B cell (primary cell): ENCODE results near the gene AGR3. TPM values are rescaled to one million over a fixed set of nuclear protein-coding genes. Genes with fewer than 3 reads are reported as not detected.

Experiments
- ATAC-seq: fragments of 200-7000 bp; cut with Tn5 transposase; one replicate; pipeline ENCODE4 v1.10.0; 2021; ENCODE audit warnings: low read depth, mild to moderate bottlenecking, moderate number of reproducible peaks, moderate library complexity
- CTCF ChIA-PET: fragments of 350-600 bp; sonication (Branson Sonifier 250); formaldehyde crosslinking; loops from one replicate; lab custom pipeline; 2021; ENCODE audit warnings: antibody characterized with exemption, inconsistent platforms; lab: Charles Lee
- POLR2A ChIA-PET: fragments of 350-600 bp; sonication (Branson Sonifier 250); formaldehyde crosslinking; loops from one replicate; lab custom pipeline; 2021; ENCODE audit warnings: antibody characterized with exemption; lab: Charles Lee
- DNase-seq: peaks from one replicate; pipeline ENCODE4 v3.0.0; 2013
- H2AFZ ChIP-seq: 2 replicates; pipeline ENCODE4 v1.6.1; 2012; ENCODE audit warnings: mild to moderate bottlenecking, low read depth, low read length; ENCODE audit not compliant: insufficient read depth, poor library complexity, severe bottlenecking
- H3K27ac ChIP-seq, 2 donors: 1 replicate in 1 of 2; 2 replicates in 1 of 2; pipeline ENCODE4 v1.5.1; 2012 to 2013; ENCODE audit warnings: low read length in 2 of 2, mild to moderate bottlenecking in 2 of 2, moderate library complexity in 1 of 2
- H3K27me3 ChIP-seq, 4 experiments: fragments of 200-600 bp in 1 of 4; sonication (generic) in 1 of 4; replicated peaks in 1 of 4; 1 replicate in 2 of 4; 2 replicates in 2 of 4; pipeline versions ENCODE4 v1.6.1 to v1.7.0; 2013 to 2016; ENCODE audit warnings: low read length in 3 of 4, mild to moderate bottlenecking in 2 of 4, mixed read lengths in 1 of 4, moderate library complexity in 1 of 4; ENCODE audit not compliant: insufficient read depth in 4 of 4, control insufficient read depth in 3 of 4; ENCODE audit errors: control extremely low read depth in 1 of 4
- H3K36me3 ChIP-seq, 2 experiments: replicated peaks in 1 of 2; 1 replicate in 1 of 2; 2 replicates in 1 of 2; pipeline versions ENCODE4 v1.6.1 to v1.7.1; 2013; ENCODE audit warnings: low read length in 1 of 2; ENCODE audit not compliant: insufficient read depth in 2 of 2, control insufficient read depth in 1 of 2; ENCODE audit errors: control extremely low read depth in 1 of 2, extremely low read depth in 1 of 2
- H3K4me1 ChIP-seq, 2 donors: fragments of 200-600 bp in 1 of 2; sonication (generic) in 1 of 2; 1 replicate in 1 of 2; 2 replicates in 1 of 2; pipeline versions ENCODE4 v1.5.1 to v1.6.1; 2013 to 2017; ENCODE audit warnings: low read length in 2 of 2; ENCODE audit not compliant: control insufficient read depth in 2 of 2, insufficient read depth in 2 of 2
- H3K4me2 ChIP-seq: replicated peaks from 2 replicates; pipeline ENCODE3; 2012; ENCODE audit warnings: mild to moderate bottlenecking, low read depth, low read length; ENCODE audit not compliant: poor library complexity, severe bottlenecking
- H3K4me3 ChIP-seq, 5 experiments: fragments of 200-600 bp in 1 of 5; sonication (generic) in 1 of 5; 1 replicate in 3 of 5; 2 replicates in 2 of 5; pipeline versions ENCODE4 v1.5.1 to v1.7.0; 2011 to 2016; ENCODE audit warnings: low read length in 4 of 5, mild to moderate bottlenecking in 4 of 5, low read depth in 2 of 5, control low read depth in 1 of 5, moderate library complexity in 1 of 5; ENCODE audit not compliant: insufficient read depth in 1 of 5; ENCODE audit errors: control extremely low read depth in 1 of 5, extremely low read depth in 1 of 5
- H3K79me2 ChIP-seq: fragments of 200-600 bp; sonication (generic); one replicate; pipeline ENCODE4 v1.6.0; 2016; ENCODE audit warnings: low read length; ENCODE audit not compliant: control insufficient read depth, insufficient read depth
- H3K9ac ChIP-seq: fragments of 200-600 bp; sonication (generic); 2 replicates; pipeline ENCODE4 v1.6.1; 2017; ENCODE audit warnings: mild to moderate bottlenecking, low read length, moderate library complexity
- H3K9me3 ChIP-seq, 3 donors: one replicate each; pipeline versions ENCODE4 v1.6.1 to v1.7.1; 2013; ENCODE audit warnings: low read length in 2 of 3; ENCODE audit not compliant: control insufficient read depth in 2 of 3, insufficient read depth in 1 of 3; ENCODE audit errors: control extremely low read depth in 1 of 3
- H4K20me1 ChIP-seq: 2 replicates; pipeline ENCODE4 v1.6.0; 2012; ENCODE audit warnings: mild to moderate bottlenecking, low read length; ENCODE audit not compliant: insufficient read depth, control insufficient read depth, poor library complexity, severe bottlenecking
- H3K27ac Mint-ChIP-seq: one replicate; pipeline ENCODE4 v1.8.0; 2021; ENCODE audit warnings: mixed read lengths
- H3K27me3 Mint-ChIP-seq: one replicate; pipeline ENCODE4 v1.8.0; 2021; ENCODE audit warnings: mixed read lengths
- H3K4me1 Mint-ChIP-seq: one replicate; pipeline ENCODE4 v1.8.0; 2021; ENCODE audit warnings: mixed read lengths
- H3K4me3 Mint-ChIP-seq: one replicate; pipeline ENCODE4 v1.8.0; 2021; ENCODE audit warnings: mixed read lengths
- H3K9me3 Mint-ChIP-seq: one replicate; pipeline ENCODE4 v1.8.0; 2022; ENCODE audit warnings: mixed read lengths; ENCODE audit not compliant: insufficient read depth
- EZH2 ChIP-seq: IDR thresholded peaks from 2 replicates; pipeline ENCODE4 v1.6.1; 2012; ENCODE audit warnings: borderline replicate concordance, low read depth, mild to moderate bottlenecking, moderate library complexity, low read length; ENCODE audit not compliant: insufficient read depth, poor library complexity, severe bottlenecking
- WGBS: methylation state at CpG from one replicate; pipeline ENCODE4 v1.1.5; 2013; ENCODE audit warnings: missing lambda C conversion rate; ENCODE audit not compliant: insufficient coverage; 5-methylcytosine and 5-hydroxymethylcytosine counted together
- intact Hi-C: fragments of 100-400 bp; cut with micrococcal nuclease; formaldehyde crosslinking; loops from one replicate; pipeline ENCODE4 v1.10.0; 2022
- polyA plus RNA-seq: library from polyadenylated mRNA; depleted of rRNA; stranded (reverse); fragments of >200 nt; gene quantifications from 2 replicates; pipeline ENCODE4 v1.2.3, GENCODE V29; 2012
- total RNA-seq, 2 donors: library from RNA; stranded (reverse); fragments of 120-200 nt in 1 of 2; gene quantifications; 1 replicate in 1 of 2; 2 replicates in 1 of 2; pipeline versions ENCODE4 v1.2.3 to v1.2.4, GENCODE V29; 2013 to 2022
- TF ChIP-seq, protein P1 (sequence below): fragments of 200-600 bp; IDR thresholded peaks from one replicate; pipeline ENCODE4 v1.8.0; 2022; ENCODE audit warnings: antibody characterized with exemption, mild to moderate bottlenecking

Gene AGR3
- total and polyA plus RNA-seq, 2 donors (not counting 1 experiment from before 2014, with no cell fraction given), result not detected

- intact Hi-C loops, result no loop called here
- H3K4me3 ChIP-seq, result no peak overlapping the region
- no peak for ATAC-seq
- no peak for DNase-seq
- no peaks in the 10 kb centered on the region for H4K20me1 ChIP-seq
- ChIA-PET CTCF (no interaction called here), POLR2A (no interaction called here)
- Mint-ChIP-seq H3K9me3 (peaks cover 2% of the 10 kb centered on the region), H3K27me3 (peaks cover 21% of the 10 kb centered on the region), H3K4me1 (peaks cover 6% of the 10 kb centered on the region), H3K27ac (no peak overlapping the region), H3K4me3 (no peak overlapping the region)
- peaks cover 0 to 1% (median 0%) of the 10 kb centered on the region in 3 donors for H3K9me3 ChIP-seq
- H3K4me1 ChIP-seq, result no peaks in the 10 kb centered on the region
- no peak for TF ChIP-seq EZH2
- TF ChIP-seq, protein P1, sequence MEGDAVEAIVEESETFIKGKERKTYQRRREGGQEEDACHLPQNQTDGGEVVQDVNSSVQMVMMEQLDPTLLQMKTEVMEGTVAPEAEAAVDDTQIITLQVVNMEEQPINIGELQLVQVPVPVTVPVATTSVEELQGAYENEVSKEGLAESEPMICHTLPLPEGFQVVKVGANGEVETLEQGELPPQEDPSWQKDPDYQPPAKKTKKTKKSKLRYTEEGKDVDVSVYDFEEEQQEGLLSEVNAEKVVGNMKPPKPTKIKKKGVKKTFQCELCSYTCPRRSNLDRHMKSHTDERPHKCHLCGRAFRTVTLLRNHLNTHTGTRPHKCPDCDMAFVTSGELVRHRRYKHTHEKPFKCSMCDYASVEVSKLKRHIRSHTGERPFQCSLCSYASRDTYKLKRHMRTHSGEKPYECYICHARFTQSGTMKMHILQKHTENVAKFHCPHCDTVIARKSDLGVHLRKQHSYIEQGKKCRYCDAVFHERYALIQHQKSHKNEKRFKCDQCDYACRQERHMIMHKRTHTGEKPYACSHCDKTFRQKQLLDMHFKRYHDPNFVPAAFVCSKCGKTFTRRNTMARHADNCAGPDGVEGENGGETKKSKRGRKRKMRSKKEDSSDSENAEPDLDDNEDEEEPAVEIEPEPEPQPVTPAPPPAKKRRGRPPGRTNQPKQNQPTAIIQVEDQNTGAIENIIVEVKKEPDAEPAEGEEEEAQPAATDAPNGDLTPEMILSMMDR, result no peak
- no peak overlapping the region for H2AFZ ChIP-seq
- no peak overlapping the region for H3K27ac ChIP-seq
- H3K4me2 ChIP-seq, result no peak overlapping the region
- WGBS, result no CpG with 5 or more reads among the region's 3 CpGs
- H3K27me3 ChIP-seq, result peaks cover 0 to 10% (median 0%) of the 10 kb centered on the region in 4 experiments
- H3K9ac ChIP-seq, result no peak overlapping the region
- H3K79me2 ChIP-seq, result no peaks in the 10 kb centered on the region
- no peaks in the 10 kb centered on the region for H3K36me3 ChIP-seq
These were observed 59.8 kb downstream of the AGR3 start for GRCh38 chr7:16822029-16822428.

- Histone ChIP-seq H3K79me2 (no peaks in the 10 kb centered on the region), H3K9me3 (no peaks in the 10 kb centered on the region), H3K4me2 (no peak overlapping the region), H3K27me3 (peaks cover 0 to 2% (median 0%) of the 10 kb centered on the region in 4 experiments), H3K27ac (no peak overlapping the region), H3K36me3 (no peaks in the 10 kb centered on the region), H3K4me3 (no peak overlapping the region), H4K20me1 (no peaks in the 10 kb centered on the region), H2AFZ (no peak overlapping the region), H3K9ac (no peak overlapping the region), H3K4me1 (peaks cover 6 to 7% of the 10 kb centered on the region in 2 donors)
- peaks cover 20% of the 10 kb centered on the region for H3K4me1 Mint-ChIP-seq
- H3K4me3 Mint-ChIP-seq, result no peak overlapping the region
- no peak for ATAC-seq
- intact Hi-C loops, result no loop called here
- H3K27me3 Mint-ChIP-seq, result peaks cover 11% of the 10 kb centered on the region
- H3K9me3 Mint-ChIP-seq, result peaks cover 2% of the 10 kb centered on the region
- WGBS, result 85% methylated on average over 1 of the region's 3 CpGs
- TF ChIP-seq, protein P1, result no peak
- TF ChIP-seq EZH2, result no peak
- H3K27ac Mint-ChIP-seq, result no peak overlapping the region
- no peak for DNase-seq
- POLR2A ChIA-PET, result no interaction called here
- CTCF ChIA-PET, result interaction anchor here (0.7 to 0.9 kb wide), 2 partner anchors 9 to 10 kb away, joined by 3 to 4 read pairs; no protein-coding TSS in a partner anchor
These were observed 63.1 kb downstream of the AGR3 start for GRCh38 chr7:16818732-16819131.
